Lower lobe of right lung (tissue), 2 donors: ENCODE measurements around the gene SMDT1. TPM values are rescaled to one million over a fixed set of nuclear protein-coding genes. Genes with fewer than 3 reads are reported as not detected.
"Not testable (repeated sequence)": the region's sequence is repeated elsewhere in the genome, so short reads cannot be mapped to it uniquely, and the experiment has no call there.

Experiments
- ATAC-seq, 2 donors: fragments of 200-7000 bp; cut with Tn5 transposase; one replicate each; pipeline ENCODE4 v1.9.1; 2020 to 2022; ENCODE audit warnings: mild to moderate bottlenecking in 2 of 2, moderate library complexity in 2 of 2
- DNase-seq: peaks from one replicate; pipeline ENCODE4 v3.0.0-alpha.2; 2020
- H3K27ac ChIP-seq: fragments of 200-600 bp; one replicate; pipeline ENCODE4 v1.8.0; 2022
- H3K27me3 ChIP-seq: fragments of 200-600 bp; one replicate; pipeline ENCODE4 v1.8.0; 2022; ENCODE audit warnings: low read depth
- H3K36me3 ChIP-seq: fragments of 200-600 bp; one replicate; pipeline ENCODE4 v1.8.0; 2022; ENCODE audit warnings: mild to moderate bottlenecking
- H3K4me1 ChIP-seq: fragments of 200-600 bp; one replicate; pipeline ENCODE4 v1.8.0; 2022
- H3K4me3 ChIP-seq: fragments of 200-600 bp; one replicate; pipeline ENCODE4 v1.8.0; 2022; ENCODE audit warnings: mild to moderate bottlenecking
- H3K9me3 ChIP-seq: fragments of 200-600 bp; one replicate; pipeline ENCODE4 v1.8.0; 2022
- CTCF ChIP-seq: fragments of 200-600 bp; IDR thresholded peaks from one replicate; pipeline ENCODE4 v1.8.0; 2022; ENCODE audit warnings: antibody characterized with exemption, mild to moderate bottlenecking
- intact Hi-C: fragments of 100-400 bp; cut with DNase I; formaldehyde crosslinking; loops from one replicate; pipeline ENCODE4 v1.11.0; 2022
- total RNA-seq: library from RNA; stranded (reverse); fragmentation: NEBNext Ultra II Directional; extraction: Animal tissue kit (Norgen Biotek cat#: 25700); gene quantifications from one replicate; pipeline ENCODE4 v1.2.1, GENCODE V29; 2021
- donor health status: DM: no; HTN: yes; CAD: no; lungs with severe emphysema.

SMDT1 gene
- total RNA-seq, 1 donor from 2014 or later = 119 TPM

- Histone ChIP-seq H3K36me3 (peaks cover 56% of the 10 kb centered on the region), H3K9me3 (no peaks in the 10 kb centered on the region), H3K27ac (no peak overlapping the region), H3K4me3 (no peak overlapping the region), H3K27me3 (no peaks in the 10 kb centered on the region), H3K4me1 (peaks cover 30% of the 10 kb centered on the region)
- DNase-seq = no peak
- TF ChIP-seq CTCF = no peak
- intact Hi-C loops = no loop called here
- ATAC-seq = no peak
Measured at GRCh38 chr22:42067671-42068251, 11.7 kb upstream of the SMDT1 start.

DNA sequence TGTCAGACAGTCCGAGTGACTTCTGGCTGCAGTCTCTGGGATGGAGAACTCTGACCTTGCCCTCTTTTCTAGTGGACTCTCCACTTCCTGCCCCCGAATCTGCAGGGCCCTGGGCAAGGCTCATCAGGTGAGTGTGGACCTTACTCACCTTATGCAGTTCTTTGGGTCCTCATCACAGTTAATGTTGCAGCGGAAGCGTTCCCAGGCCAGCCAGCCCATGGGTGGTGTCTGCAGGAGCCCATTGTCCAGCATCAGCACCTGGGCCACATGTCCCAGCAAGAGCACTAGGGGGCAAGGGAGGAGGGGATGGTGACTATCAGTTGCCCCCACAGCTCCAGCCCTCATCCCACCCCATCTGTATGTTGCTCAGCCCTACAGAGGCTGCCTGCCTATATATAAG, 11.2 kb upstream of the SMDT1 start:
- Histone ChIP-seq H3K27ac (no peak overlapping the region), H3K27me3 (no peaks in the 10 kb centered on the region), H3K36me3 (peaks cover 51% of the 10 kb centered on the region), H3K9me3 (no peaks in the 10 kb centered on the region), H3K4me3 (no peak overlapping the region), H3K4me1 (peaks cover 31% of the 10 kb centered on the region)
- DNase-seq (no peak), ATAC-seq (no peak)
- no peak for TF ChIP-seq CTCF
- intact Hi-C loops = no loop called here

DNA sequence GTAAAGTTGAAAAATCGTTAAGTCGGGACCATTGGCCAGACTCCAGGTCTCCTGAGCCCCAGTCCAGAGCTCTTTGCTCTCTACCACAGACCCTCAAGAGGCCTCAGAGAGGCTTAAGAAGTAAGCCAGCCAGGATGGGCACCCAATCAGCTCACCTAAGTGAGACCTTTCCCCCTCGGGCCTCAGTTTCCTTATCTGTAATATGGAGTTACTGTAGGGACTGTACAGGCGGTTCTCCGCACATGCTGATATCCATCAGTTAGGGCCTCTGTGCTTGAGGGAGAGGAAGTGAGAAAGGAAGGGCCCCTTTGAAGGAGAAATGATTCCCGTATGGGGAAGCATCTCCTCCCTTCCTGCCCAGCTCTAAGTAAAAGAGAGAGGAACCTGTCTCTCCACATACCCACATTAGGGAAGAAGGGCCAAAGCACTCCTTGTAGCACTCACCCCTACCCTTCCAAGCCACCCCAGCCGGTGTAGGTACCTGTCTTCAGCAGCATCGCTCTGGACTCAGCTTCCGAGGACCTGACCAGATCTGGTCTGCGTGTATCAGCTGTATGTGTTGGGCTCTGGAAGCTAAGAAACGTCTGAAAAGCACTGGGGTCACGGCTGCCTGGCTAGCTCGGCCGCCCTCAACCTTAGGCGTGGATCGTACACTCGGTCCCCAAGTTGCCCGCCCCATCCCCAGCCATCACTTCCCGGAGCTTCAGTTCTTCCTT, 9.5 kb upstream of the SMDT1 start:
- Histone ChIP-seq H3K9me3 (no peaks in the 10 kb centered on the region), H3K36me3 (peaks cover 36% of the 10 kb centered on the region), H3K4me3 (peak overlapping the region; percentile 76), H3K27me3 (no peaks in the 10 kb centered on the region), H3K4me1 (peaks cover 43% of the 10 kb centered on the region), H3K27ac (peak overlapping the region; percentile 85)
- no peak for TF ChIP-seq CTCF
- intact Hi-C loops = no loop called here
- DNase-seq = no peak
- ATAC-seq = peak; percentile 6 to 8

GRCh38 chr22:42070517-42071422, 8.7 kb upstream of the SMDT1 start, which contains the start of gene NAGA:
Gene NAGA (minus strand): TSS chr22:42070812. CDS start chr22:42070297, 515 bp downstream.
- DNase-seq (peak; percentile 98), ATAC-seq (peak; percentile 97 to 98)
- Histone ChIP-seq H3K36me3 (peaks cover 28% of the 10 kb centered on the region), H3K4me1 (peaks cover 49% of the 10 kb centered on the region), H3K9me3 (no peaks in the 10 kb centered on the region), H3K27me3 (no peaks in the 10 kb centered on the region), H3K27ac (peak within 1 kb of the TSS; percentile 85), H3K4me3 (peak within 1 kb of the TSS; percentile 76)
- TF ChIP-seq CTCF = no peak
- intact Hi-C loops = no loop called here

DNA sequence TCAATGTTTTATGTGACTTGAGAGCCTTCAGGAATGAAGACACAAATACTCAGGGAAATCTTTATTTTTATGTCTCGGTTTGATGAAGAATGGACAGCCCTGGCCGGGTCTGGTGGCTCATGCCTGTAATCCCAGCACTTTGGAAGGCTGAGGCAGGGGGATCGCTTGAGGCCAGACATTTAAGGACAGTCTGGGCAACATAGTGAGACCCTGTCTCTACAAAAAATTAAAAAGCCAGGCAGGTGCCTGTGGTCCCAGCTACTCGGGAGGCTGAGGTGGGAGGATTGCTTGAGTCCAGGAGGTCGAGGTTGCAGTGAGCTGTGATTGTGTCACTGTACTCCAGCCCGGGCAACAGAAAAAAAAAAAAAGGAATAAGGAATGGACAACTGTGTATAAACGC, 8.0 kb upstream of the SMDT1 start:
- Histone ChIP-seq H3K36me3 (peaks cover 26% of the 10 kb centered on the region), H3K4me3 (peak overlapping the region; percentile 76), H3K27ac (peak overlapping the region; percentile 85), H3K4me1 (peaks cover 49% of the 10 kb centered on the region)
- intact Hi-C loops, H3K9me3 ChIP-seq, ATAC-seq, H3K27me3 ChIP-seq, DNase-seq: not testable (repeated sequence)
